ENCODE results near the gene DNMT3B.
"Not testable (repeated sequence)": the region's sequence is repeated elsewhere in the genome, so short reads cannot be mapped to it uniquely, and the experiment has no call there.

DNMT3B gene

DNA sequence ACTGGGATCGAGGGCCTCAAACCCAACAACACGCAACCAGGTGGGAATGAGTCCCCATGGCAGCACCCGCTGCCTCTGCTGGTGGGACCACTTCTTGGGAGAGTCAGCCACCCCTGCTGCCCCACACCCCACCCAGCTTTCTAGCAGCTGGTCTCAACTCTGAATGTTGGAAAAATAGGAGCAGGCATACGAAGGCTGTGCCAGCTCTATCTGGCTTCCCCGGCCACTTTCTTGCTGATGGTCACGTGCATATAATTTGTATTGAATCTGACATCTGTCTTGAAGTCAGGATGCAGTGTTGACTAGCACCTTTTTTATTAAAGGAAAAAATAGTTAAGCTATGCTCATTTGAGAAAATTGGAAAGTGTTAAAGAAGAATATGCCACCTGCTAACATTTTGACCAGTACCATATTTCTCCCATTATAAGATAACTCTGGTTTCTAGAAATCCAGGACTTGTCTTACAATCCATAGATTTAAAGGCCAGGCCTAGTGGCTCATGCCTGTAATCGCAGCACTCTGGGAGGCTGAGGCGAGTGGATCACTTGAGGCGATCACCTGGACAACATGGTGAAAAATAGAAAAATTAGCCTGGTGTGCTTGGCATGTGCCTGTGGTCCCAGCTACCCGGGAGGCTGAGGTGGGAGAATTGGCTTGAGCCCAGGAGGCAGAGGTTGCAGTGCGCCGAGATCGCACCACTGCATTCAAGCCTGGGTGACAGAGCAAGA, 30.7 kb downstream of the DNMT3B start:
- no peak for TF ChIP-seq ZNF274 (IDR thresholded peaks at IDR 0.05; ENCODE audit: low read depth, low read length)
- no peak overlapping the region for H3K4me3 ChIP-seq (ENCODE audit: low read length)

DNA sequence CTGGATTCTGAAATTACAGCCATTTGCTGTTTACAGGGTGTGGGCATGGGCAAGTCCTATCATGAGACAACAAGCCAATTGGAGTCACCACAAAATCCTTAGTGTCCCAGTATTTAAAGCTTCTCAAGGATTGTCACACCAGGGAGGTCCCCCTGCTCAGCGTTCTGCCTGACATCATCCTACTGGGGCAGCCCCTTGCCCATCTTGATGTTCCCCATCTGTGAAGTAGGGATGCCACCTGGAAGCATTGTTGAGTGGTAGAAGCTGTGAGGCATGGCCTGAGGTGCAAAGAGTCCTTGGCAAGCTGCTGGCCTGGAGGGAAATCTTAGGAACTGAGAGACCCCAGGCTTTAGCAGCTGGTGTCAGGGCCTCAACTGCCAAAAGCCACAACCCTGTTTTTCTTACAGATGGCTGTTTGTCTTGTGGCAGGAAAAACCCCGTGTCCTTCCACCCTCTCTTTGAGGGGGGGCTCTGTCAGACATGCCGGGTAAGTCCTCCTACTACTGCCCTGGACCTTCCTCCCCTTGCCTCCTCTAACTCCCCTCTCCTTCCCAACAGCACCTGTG, 34.3 kb downstream of the DNMT3B start:
- TF ChIP-seq ZNF274 (IDR thresholded peaks at IDR 0.05; ENCODE audit: low read depth, low read length) = no peak
- no peak overlapping the region for H3K4me3 ChIP-seq (ENCODE audit: low read length)

DNA sequence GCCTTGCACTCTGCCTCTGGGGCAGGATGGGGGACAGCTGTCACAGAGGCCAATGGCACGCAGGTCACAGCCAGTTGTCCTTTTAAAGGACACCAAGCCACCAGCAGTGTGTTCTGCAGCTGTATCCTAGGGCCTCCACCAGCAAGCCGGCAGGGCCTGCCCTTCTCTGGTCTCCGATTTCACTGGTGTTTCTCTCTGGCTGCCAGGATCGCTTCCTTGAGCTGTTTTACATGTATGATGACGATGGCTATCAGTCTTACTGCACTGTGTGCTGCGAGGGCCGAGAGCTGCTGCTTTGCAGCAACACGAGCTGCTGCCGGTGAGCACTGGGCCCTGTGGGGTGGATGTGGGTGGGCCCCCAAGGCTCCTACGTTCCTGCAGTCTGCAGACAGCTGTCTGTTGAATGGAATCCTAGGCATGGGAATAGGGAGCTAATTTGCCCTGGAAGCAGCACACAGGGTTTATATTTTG, 34.8 kb downstream of the DNMT3B start:
- H3K4me3 ChIP-seq (ENCODE audit: low read length) = no peak overlapping the region
- TF ChIP-seq ZNF274 (IDR thresholded peaks at IDR 0.05; ENCODE audit: low read depth, low read length) = no peak

DNA sequence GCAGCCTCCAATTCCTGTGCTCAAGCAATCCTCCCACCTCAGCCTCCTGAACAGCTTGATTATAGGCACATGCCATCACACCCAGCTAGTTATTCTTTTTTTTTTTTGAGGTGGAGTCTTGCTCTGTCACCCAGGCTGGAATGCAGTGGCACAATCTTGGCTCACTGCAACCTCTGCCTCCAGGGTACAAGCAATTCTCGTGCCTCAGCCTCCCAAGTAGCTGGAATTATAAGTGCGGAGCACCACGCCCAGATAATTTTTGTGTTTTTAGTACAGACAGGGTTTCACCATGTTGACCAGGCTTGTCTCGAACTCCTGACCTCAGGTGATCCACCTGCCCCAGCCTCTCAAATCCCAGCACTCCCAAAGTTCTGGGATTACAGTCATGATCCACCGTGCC, 35.4 kb downstream of the DNMT3B start:
- not testable (repeated sequence) for H3K4me3 ChIP-seq (ENCODE audit: low read length)

DNA sequence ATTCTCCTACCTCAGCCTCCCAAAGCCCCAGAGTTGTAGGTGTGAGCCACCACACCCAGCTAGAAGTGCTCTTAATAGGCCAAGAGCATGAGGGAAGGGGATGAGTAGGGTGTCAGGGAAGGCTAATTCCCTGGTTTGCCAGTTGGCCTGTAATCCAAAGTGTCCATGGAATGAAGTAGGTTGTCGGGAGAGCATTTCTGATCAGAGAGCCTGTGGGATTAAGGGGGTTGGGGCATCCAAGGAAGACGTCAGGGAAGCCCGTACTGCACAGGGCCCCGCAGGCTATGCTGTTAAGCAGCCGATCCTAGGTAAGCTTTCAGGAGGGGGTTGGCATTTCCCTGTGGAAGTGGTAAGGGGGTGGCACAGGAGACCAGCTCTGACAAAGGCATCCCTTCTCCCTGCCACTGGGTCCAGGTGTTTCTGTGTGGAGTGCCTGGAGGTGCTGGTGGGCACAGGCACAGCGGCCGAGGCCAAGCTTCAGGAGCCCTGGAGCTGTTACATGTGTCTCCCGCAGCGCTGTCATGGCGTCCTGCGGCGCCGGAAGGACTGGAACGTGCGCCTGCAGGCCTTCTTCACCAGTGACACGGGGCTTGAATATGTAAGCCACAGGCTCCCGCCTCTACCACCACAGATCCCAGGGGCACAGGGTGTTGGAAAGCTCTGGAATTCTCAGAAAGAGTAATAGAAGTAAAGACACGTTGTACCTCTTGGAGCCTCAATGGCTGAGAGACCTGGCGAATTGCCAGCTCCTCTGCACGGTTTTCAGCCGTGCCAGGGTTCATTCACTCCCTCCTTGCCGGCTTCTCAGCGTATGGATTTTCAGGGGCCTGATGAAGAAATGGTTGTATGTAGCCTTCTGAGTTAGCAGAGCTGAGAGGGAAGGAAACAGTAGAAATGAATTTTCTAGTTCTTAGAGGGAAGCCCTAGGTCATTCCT, 36.1 kb downstream of the DNMT3B start:
- no peak for TF ChIP-seq ZNF274 (IDR thresholded peaks at IDR 0.05; ENCODE audit: low read depth, low read length)
- no peak overlapping the region for H3K4me3 ChIP-seq (ENCODE audit: low read length)

DNA sequence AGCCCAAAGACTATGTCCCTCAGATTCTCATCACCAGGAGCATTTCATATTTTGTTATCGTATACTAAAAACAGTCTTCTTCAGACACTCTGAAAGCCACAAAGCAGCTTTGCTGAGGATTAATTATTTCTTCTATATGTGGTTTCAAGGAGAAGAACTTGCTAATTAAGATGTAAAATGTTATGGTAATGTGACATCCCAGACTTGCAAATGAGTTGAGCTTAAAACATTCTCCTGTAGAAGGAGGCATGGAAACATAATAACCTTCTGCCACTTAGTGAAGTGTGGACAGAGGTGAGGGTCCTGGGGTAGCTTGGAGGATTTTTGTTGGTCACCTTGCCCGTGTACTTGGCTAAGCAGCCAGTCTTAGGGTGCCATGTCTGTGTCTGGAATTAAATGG, 40.9 kb downstream of the DNMT3B start:
- TF ChIP-seq ZNF274 (IDR thresholded peaks at IDR 0.05; ENCODE audit: low read depth, low read length) = no peak

DNA sequence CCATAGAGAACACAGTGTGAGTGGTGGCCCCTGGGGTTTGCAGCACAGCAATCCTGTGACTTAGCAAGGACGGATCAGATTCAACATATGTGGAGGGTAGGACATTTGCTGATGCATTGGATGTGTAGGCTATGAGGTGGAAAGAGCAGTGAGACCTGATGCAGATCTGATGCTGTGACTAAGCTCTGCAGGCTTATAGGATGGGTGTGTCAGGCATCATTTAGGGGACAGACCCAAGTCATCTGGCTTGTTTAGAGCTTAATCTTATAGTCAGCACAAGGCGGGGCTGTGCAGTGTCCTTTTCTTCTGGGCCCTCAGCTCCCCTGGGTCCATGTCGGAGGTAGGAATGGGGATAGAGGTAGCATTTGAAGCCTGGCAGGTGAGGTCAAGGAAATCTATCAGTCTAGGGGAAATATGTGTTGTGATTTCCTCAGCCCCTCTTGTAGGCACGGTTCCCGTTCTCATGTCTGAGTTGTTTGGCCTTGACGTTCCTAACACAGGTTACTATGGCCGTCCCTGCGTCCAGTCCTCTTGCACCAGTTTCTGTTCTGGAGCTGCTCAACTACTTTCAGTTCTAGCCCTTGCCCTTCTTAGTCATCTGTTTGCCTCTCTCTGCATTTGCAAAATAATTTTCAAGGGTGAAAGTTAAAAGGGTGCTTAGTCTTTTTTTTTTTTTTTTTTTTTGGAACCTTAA, 42.0 kb downstream of the DNMT3B start:
- TF ChIP-seq ZNF274 (IDR thresholded peaks at IDR 0.05; ENCODE audit: low read depth, low read length) = no peak
- H3K4me3 ChIP-seq (ENCODE audit: low read length) = no peak overlapping the region

More for the DNA sequence above, 40.9 kb downstream of the DNMT3B start:
- no peak overlapping the region for H3K4me3 ChIP-seq (ENCODE audit: low read length)

DNA sequence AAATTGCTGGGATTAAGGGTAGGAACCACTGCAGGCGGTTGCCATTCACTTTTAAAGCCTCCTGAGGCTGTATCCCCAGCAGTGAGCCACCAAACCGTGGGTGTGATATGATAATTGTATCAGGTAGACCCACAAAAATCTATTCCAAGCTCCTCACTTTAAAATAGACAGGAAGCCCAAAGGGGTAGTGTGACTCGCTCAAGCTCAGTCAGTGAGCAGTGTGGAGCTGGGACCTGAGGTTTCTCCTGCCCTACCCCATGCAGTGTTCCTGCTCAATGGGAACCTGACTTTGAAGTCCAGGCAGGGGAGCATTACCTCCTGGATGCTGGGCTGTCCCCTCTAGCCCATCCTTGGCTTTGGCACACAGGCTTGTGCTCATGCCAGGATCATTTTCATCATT, 42.6 kb downstream of the DNMT3B start:
- H3K4me3 ChIP-seq (ENCODE audit: low read length) = no peak overlapping the region
- no peak for TF ChIP-seq ZNF274 (IDR thresholded peaks at IDR 0.05; ENCODE audit: low read depth, low read length)

DNA sequence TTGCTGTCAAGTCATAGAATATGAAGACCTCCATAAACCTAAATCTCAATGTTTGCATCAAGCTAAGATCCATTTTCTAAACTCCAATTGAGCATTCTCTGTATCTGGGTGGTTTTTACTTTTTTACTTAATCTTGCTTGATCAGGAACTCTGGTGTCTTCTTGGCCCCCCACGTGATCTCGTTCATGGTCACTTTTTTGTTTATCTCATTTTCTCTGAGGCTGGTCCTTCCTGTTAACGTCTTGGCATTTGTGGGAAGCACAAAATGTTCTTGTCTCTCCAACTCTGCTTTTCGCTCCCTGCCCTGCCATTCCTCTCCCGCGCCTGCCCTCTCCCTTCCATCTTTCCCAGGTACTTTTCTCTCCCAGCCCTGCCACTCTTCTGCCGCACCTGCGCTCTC, 43.5 kb downstream of the DNMT3B start:
- H3K4me3 ChIP-seq (ENCODE audit: low read length) = no peak overlapping the region
- no peak for TF ChIP-seq ZNF274 (IDR thresholded peaks at IDR 0.05; ENCODE audit: low read depth, low read length)

DNA sequence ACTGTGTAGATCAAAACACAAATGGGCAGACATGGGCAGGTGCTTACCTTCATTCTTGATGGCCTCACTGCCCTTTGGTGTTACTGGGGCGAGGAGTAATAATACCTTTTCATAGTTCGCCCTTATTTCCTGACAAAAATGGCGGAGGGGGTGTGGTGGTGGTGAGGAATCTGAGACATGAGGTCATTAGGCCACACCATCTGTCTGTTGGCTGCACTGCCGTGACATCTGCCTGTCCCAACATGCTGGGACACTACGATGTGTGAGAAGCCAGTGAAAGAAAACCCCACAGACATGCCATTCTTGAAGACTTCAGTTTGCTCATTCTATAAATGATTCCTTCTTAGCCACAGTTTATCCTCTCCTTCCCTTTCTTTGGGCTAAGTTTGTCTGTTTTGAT, 44.2 kb downstream of the DNMT3B start:
- no peak overlapping the region for H3K4me3 ChIP-seq (ENCODE audit: low read length)
- no peak for TF ChIP-seq ZNF274 (IDR thresholded peaks at IDR 0.05; ENCODE audit: low read depth, low read length)

DNA sequence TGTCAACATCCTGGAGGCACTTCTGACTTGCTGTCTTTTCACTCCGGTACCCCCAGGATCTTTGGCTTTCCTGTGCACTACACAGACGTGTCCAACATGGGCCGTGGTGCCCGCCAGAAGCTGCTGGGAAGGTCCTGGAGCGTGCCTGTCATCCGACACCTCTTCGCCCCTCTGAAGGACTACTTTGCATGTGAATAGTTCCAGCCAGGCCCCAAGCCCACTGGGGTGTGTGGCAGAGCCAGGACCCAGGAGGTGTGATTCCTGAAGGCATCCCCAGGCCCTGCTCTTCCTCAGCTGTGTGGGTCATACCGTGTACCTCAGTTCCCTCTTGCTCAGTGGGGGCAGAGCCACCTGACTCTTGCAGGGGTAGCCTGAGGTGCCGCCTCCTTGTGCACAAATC, 45.5 kb downstream of the DNMT3B start:
- H3K4me3 ChIP-seq (ENCODE audit: low read length) = no peak overlapping the region
- TF ChIP-seq ZNF274 (IDR thresholded peaks at IDR 0.05; ENCODE audit: low read depth, low read length) = no peak

DNA sequence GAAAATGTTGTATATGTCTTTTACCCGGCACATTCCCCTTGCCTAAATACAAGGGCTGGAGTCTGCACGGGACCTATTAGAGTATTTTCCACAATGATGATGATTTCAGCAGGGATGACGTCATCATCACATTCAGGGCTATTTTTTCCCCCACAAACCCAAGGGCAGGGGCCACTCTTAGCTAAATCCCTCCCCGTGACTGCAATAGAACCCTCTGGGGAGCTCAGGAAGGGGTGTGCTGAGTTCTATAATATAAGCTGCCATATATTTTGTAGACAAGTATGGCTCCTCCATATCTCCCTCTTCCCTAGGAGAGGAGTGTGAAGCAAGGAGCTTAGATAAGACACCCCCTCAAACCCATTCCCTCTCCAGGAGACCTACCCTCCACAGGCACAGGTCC, 46.3 kb downstream of the DNMT3B start:
- TF ChIP-seq ZNF274 (IDR thresholded peaks at IDR 0.05; ENCODE audit: low read depth, low read length) = no peak

DNA sequence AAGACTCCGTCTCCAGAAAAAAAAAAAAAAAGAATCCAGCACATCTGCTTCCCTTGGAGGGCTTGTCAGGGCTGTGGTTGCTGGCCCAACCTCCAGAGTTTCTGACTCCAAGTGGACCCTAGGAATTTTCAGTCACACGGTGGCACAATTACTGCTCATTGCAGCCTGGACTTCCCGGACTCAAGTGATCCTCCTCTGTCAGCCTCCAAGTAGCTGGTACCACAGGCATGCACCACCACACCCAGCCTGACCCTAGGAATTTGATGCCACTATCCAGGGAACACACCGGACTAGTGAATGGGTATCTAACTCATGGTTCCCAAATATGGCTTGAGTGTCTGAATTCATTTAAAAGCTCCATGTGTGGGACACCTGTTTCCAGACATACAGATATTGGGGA, 47.7 kb downstream of the DNMT3B start:
- TF ChIP-seq ZNF274 (IDR thresholded peaks at IDR 0.05; ENCODE audit: low read depth, low read length) = no peak
- no peak overlapping the region for H3K4me3 ChIP-seq (ENCODE audit: low read length)

More for the DNA sequence above, 46.3 kb downstream of the DNMT3B start:
- H3K4me3 ChIP-seq (ENCODE audit: low read length) = no peak overlapping the region

DNA sequence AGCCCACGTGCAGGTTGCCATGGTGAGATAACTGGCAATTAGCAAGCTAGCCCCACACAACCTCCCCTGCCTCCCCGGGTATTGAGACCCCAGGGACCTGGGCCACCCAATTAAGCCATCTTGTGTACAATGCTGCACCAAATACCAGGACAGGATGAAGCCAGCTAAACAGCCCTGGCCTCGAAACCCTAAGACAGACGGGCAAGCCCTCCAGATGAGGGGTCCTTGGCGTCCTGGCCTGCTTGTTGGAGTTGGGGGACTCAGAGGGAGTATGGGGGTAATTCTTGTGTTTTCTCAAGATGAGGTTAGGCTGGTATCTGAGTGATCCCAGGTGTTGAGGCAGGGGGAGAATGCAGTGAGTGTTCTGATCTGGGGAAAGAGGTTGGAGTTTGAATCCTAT, 48.8 kb downstream of the DNMT3B start:
- no peak overlapping the region for H3K4me3 ChIP-seq (ENCODE audit: low read length)
- no peak for TF ChIP-seq ZNF274 (IDR thresholded peaks at IDR 0.05; ENCODE audit: low read depth, low read length)

All from GM08714 (cell line).